ENCODE results near the gene UQCC2. TPM values are rescaled to one million over a fixed set of nuclear protein-coding genes. Genes with fewer than 3 reads are reported as not detected.
A peak's percentile ranks its signal among the peaks of the same experiment; 100 is the strongest.

The UQCC2 gene
- total RNA-seq, 1 experiment from 2014 or later, result 99.2 TPM

DNA sequence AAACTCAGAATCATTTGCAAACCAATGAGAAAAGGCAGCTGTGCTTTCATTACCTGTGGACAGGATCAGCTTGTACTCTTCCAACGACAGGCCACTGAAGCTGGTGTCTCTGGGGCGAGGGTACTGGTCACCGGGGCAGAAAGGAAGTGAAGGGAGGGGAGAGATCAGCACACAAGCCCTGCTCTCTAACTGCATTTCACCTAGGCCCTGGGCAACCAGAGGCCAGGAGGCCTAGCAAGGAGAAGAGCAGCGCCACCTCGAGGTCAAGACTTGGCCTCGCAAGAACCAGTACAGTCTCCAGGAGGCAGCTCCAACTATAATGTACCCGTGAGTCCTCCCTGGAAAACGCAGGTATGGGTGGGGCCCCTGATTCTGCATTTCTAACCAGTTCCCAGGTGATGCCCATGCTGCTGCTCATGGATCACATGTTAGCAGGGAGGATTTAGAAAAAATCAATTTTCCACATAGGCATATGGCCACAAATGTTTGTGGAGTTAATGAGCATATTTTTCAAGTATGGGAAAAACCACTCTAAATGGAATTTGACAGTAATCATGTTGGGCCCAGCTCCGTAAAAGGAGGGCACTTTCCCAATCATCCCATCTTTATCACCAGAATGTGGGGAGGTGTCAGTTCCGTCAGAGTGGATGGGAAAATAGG is 11.0 kb downstream of the UQCC2 start:
- Histone ChIP-seq H3K4me3 (no peak overlapping the region), H3K9me3 (replicated peaks) (no peaks in the 10 kb centered on the region), H3K4me1 (replicated peaks) (peaks cover 18% of the 10 kb centered on the region), H3K36me3 (peaks cover 69% of the 10 kb centered on the region), H3K27me3 (replicated peaks) (no peaks in the 10 kb centered on the region), H3K27ac (no peak overlapping the region)
- DNase-seq (ENCODE audit: low read depth in 1 of 2, low spot score in 2 of 2), result peak; percentile 24 to 67

DNA sequence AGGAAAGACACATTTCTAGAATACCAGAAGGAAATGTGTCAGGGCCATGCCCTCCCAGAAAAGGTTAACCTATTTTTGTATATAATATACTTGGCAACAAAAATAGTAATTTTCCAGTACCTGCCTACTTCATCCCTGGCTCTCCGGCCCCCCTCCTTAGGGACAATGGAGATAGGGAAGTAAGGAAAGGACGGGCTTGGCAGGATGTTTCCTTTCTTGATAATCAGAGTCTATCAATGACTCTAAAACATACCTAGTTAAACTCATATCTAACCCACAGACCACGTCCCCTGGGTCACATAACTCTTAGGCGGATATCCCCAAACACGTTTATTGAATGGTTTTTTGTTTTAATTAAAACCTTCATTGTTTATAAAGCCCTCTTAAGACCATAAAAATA is 11.8 kb downstream of the UQCC2 start:
- Histone ChIP-seq H3K36me3 (peaks cover 72% of the 10 kb centered on the region), H3K27me3 (replicated peaks) (no peaks in the 10 kb centered on the region), H3K9me3 (replicated peaks) (no peaks in the 10 kb centered on the region), H3K27ac (no peak overlapping the region), H3K4me1 (replicated peaks) (peaks cover 26% of the 10 kb centered on the region), H3K4me3 (no peak overlapping the region)
- no peak for DNase-seq (ENCODE audit: low read depth in 1 of 2, low spot score in 2 of 2)

DNA sequence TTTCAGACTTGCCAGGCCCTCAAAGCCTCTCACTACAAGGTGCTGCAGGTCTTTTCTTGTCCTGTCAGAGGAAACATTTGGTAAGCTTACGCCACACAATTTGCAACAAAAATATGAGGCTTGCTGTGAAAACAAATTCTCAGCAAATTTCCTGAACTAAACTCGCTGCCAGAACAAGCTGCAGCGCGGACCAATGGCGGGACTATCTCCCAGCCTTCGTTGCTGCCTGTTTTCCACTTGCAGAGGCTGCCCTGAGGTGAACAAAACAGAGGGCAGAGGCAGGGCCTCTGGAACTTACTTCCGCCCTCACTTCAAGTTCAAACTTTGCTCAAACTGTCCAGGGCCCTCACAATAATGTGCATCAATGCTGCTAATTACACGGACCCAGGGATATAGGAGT is 12.4 kb downstream of the UQCC2 start:
- no peak for DNase-seq (ENCODE audit: low read depth in 1 of 2, low spot score in 2 of 2)
- Histone ChIP-seq H3K27ac (no peak overlapping the region), H3K4me1 (replicated peaks) (peaks cover 32% of the 10 kb centered on the region)

DNA sequence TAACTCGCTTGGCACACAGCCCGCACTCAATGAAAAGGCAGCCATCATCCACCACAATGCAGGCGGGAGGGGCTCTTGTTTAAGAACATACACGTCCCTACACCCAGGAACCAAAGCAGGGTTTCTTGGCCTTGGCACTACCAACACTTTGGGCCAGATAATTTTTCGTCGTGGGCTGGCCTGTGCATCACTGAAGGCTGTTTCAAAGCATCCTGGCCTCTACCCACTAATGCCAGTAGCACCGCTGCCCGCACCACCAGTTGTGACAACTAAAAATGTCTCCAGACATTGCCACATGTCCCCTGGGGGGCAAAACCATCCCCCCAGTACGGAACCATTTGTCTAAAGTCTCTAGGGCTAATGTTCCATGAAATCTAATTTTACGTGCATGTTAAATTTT is 13.0 kb downstream of the UQCC2 start:
- Histone ChIP-seq H3K36me3 (peaks cover 73% of the 10 kb centered on the region), H3K27ac (no peak overlapping the region), H3K4me1 (replicated peaks) (peaks cover 38% of the 10 kb centered on the region), H3K27me3 (replicated peaks) (no peaks in the 10 kb centered on the region), H3K9me3 (replicated peaks) (no peaks in the 10 kb centered on the region), H3K4me3 (no peak overlapping the region)
- no peak for DNase-seq (ENCODE audit: low read depth in 1 of 2, low spot score in 2 of 2)

More for the DNA sequence above, 12.4 kb downstream of the UQCC2 start:
- Histone ChIP-seq H3K4me3 (no peak overlapping the region), H3K9me3 (replicated peaks) (no peaks in the 10 kb centered on the region), H3K27me3 (replicated peaks) (no peaks in the 10 kb centered on the region), H3K36me3 (peaks cover 70% of the 10 kb centered on the region)

GRCh38 chr6:33697845-33698244 is 13.7 kb downstream of the UQCC2 start:
- H3K27me3 ChIP-seq (replicated peaks), result no peaks in the 10 kb centered on the region

DNA sequence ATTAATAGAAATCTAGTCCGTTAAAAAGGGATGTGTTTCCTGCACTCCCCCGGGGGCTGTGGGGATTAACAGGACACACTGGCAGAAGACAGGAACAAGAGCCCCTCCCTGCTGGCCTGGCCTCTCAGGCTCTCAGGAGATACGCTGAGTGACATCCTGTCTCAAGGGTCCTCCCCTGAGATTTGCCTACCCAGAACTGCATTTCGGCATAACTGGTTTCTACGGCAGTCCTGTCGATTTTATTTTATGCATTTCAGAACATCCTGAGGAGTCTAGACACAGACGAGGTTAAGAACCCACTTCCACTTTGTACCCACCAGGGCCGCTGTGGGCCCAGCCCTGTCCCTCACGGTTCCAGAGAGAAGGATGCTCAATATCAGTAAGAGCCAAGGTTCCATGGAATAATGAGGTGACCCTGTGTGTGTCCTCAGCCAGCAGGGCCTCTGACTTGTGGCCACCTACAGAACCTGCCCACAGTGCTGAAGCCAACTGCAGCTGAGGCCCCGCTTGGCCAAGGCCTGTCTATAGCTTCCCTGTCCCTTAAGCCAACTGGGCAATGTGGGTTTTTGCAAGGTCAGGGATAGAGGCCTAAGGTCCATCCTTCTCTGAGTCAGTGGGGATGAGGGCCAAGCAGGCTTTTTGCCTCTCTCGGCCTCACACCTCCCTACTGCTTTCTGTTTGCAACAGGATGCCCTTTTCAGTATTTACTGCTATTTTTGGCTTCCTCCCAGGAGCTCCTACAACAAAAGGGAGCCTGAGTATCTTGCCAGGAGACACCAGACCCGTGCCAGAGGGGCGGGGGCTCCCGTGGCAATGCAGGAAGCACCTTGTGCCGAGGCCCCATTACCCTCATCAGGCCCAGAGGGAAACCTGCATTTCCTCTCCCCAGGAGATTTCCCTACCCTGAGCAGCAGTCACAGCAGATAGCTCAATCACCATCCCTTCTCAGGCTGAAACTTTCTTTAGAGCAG is 14.7 kb downstream of the UQCC2 start:
- H3K36me3 ChIP-seq, result peaks cover 89% of the 10 kb centered on the region
- peaks cover 55% of the 10 kb centered on the region for H3K4me1 ChIP-seq (replicated peaks)
- H3K9me3 ChIP-seq (replicated peaks), result no peaks in the 10 kb centered on the region
- no peak overlapping the region for H3K27ac ChIP-seq
- H3K27me3 ChIP-seq (replicated peaks), result no peaks in the 10 kb centered on the region
- DNase-seq (ENCODE audit: low read depth in 1 of 2, low spot score in 2 of 2), result peak; percentile 49 to 60
- H3K4me3 ChIP-seq, result no peak overlapping the region

More at GRCh38 chr6:33697845-33698244, 13.7 kb downstream of the UQCC2 start:
- DNase-seq (ENCODE audit: low read depth in 1 of 2, low spot score in 2 of 2), result no peak
- Histone ChIP-seq H3K4me3 (no peak overlapping the region), H3K36me3 (peaks cover 80% of the 10 kb centered on the region), H3K9me3 (replicated peaks) (no peaks in the 10 kb centered on the region), H3K27ac (no peak overlapping the region), H3K4me1 (replicated peaks) (peaks cover 45% of the 10 kb centered on the region)

- peaks cover 63% of the 10 kb centered on the region for H3K4me1 ChIP-seq (replicated peaks)
- H3K27ac ChIP-seq, result no peak overlapping the region
- peaks cover 89% of the 10 kb centered on the region for H3K36me3 ChIP-seq
These were observed 15.4 kb downstream of the UQCC2 start for GRCh38 chr6:33696076-33696475.

GRCh38 chr6:33695451-33695887 is 16.0 kb downstream of the UQCC2 start:
- Histone ChIP-seq H3K4me1 (replicated peaks) (peaks cover 69% of the 10 kb centered on the region), H3K9me3 (replicated peaks) (no peaks in the 10 kb centered on the region), H3K4me3 (no peak overlapping the region), H3K27me3 (replicated peaks) (no peaks in the 10 kb centered on the region), H3K36me3 (peaks cover 89% of the 10 kb centered on the region), H3K27ac (peak overlapping the region; percentile 77)
- DNase-seq (ENCODE audit: low read depth in 1 of 2, low spot score in 2 of 2), result peak in 1 of 2 experiments; percentile 42

More at GRCh38 chr6:33696076-33696475, 15.4 kb downstream of the UQCC2 start:
- H3K27me3 ChIP-seq (replicated peaks), result no peaks in the 10 kb centered on the region
- H3K9me3 ChIP-seq (replicated peaks), result no peaks in the 10 kb centered on the region
- H3K4me3 ChIP-seq, result no peak overlapping the region
- DNase-seq (ENCODE audit: low read depth in 1 of 2, low spot score in 2 of 2), result no peak

GRCh38 chr6:33694977-33695376 is 16.5 kb downstream of the UQCC2 start:
- H3K27me3 ChIP-seq (replicated peaks), result no peaks in the 10 kb centered on the region
- no peaks in the 10 kb centered on the region for H3K9me3 ChIP-seq (replicated peaks)
- DNase-seq (ENCODE audit: low read depth in 1 of 2, low spot score in 2 of 2), result no peak
- peaks cover 74% of the 10 kb centered on the region for H3K4me1 ChIP-seq (replicated peaks)
- H3K27ac ChIP-seq, result peak overlapping the region; percentile 77
- peaks cover 86% of the 10 kb centered on the region for H3K36me3 ChIP-seq
- H3K4me3 ChIP-seq, result no peak overlapping the region

GRCh38 chr6:33694401-33694931 is 17.0 kb downstream of the UQCC2 start:
- H3K36me3 ChIP-seq, result peaks cover 84% of the 10 kb centered on the region
- peaks cover 79% of the 10 kb centered on the region for H3K4me1 ChIP-seq (replicated peaks)
- peak; percentile 84 to 86 for DNase-seq (ENCODE audit: low read depth in 1 of 2, low spot score in 2 of 2)
- peak overlapping the region; percentile 77 for H3K27ac ChIP-seq
- H3K27me3 ChIP-seq (replicated peaks), result no peaks in the 10 kb centered on the region
- H3K9me3 ChIP-seq (replicated peaks), result no peaks in the 10 kb centered on the region
- H3K4me3 ChIP-seq, result no peak overlapping the region

- Histone ChIP-seq H3K27me3 (replicated peaks) (no peaks in the 10 kb centered on the region), H3K36me3 (peaks cover 84% of the 10 kb centered on the region), H3K9me3 (replicated peaks) (no peaks in the 10 kb centered on the region), H3K27ac (peak overlapping the region; percentile 77), H3K4me1 (replicated peaks) (peaks cover 86% of the 10 kb centered on the region), H3K4me3 (no peak overlapping the region)
- DNase-seq (ENCODE audit: low read depth in 1 of 2, low spot score in 2 of 2), result no peak
These were observed 18.1 kb downstream of the UQCC2 start for GRCh38 chr6:33693186-33694105.

- Histone ChIP-seq H3K9me3 (replicated peaks) (no peaks in the 10 kb centered on the region), H3K27ac (no peak overlapping the region), H3K4me3 (no peak overlapping the region), H3K27me3 (replicated peaks) (no peaks in the 10 kb centered on the region), H3K36me3 (peaks cover 83% of the 10 kb centered on the region), H3K4me1 (replicated peaks) (peaks cover 86% of the 10 kb centered on the region)
- DNase-seq (ENCODE audit: low read depth in 1 of 2, low spot score in 2 of 2), result no peak
These were observed 18.7 kb downstream of the UQCC2 start for GRCh38 chr6:33692760-33693158.

Data from SJSA1 (cell line).